WTC11 (cell line): Measurements from ENCODE around the gene MAP3K1. TPM values are rescaled to one million over a fixed set of nuclear protein-coding genes. Genes with fewer than 3 reads are reported as not detected.
A peak's percentile ranks its signal among the peaks of the same experiment; 100 is the strongest.

ENCODE experiments used
- ATAC-seq: fragments of 200-7000 bp; cut with Tn5 transposase; 2 replicates; pipeline ENCODE4 v1.10.0; 2021; ENCODE audit warnings: mild to moderate bottlenecking, moderate library complexity
- CTCF ChIA-PET: fragments of 300-600 bp; sonication (Branson Sonifier 250); formaldehyde crosslinking; loops from one replicate; lab custom pipeline; 2021; ENCODE audit warnings: antibody characterized with exemption; lab: Charles Lee
- POLR2A ChIA-PET: fragments of 350-600 bp; sonication (Branson Sonifier 250); formaldehyde crosslinking; loops from one replicate; lab custom pipeline; 2021; ENCODE audit warnings: antibody characterized with exemption; lab: Charles Lee
- DNase-seq: peaks from one replicate; pipeline ENCODE4 v3.0.0; 2021; ENCODE audit warnings: low spot score
- H3K27ac Mint-ChIP-seq: 2 replicates; pipeline ENCODE4 v1.8.0; 2021; ENCODE audit warnings: mixed read lengths
- H3K27me3 Mint-ChIP-seq: 2 replicates; pipeline ENCODE4 v1.8.0; 2021; ENCODE audit warnings: low read depth, mild to moderate bottlenecking, moderate library complexity, mixed read lengths
- H3K36me3 Mint-ChIP-seq: 2 replicates; pipeline ENCODE4 v1.8.0; 2021; ENCODE audit warnings: mixed read lengths
- H3K4me1 Mint-ChIP-seq: 2 replicates; pipeline ENCODE4 v1.8.0; 2022; ENCODE audit warnings: mixed read lengths
- H3K4me3 Mint-ChIP-seq: 2 replicates; pipeline ENCODE4 v1.8.0; 2021; ENCODE audit warnings: mild to moderate bottlenecking, moderate library complexity, mixed read lengths
- H3K9me3 Mint-ChIP-seq: 2 replicates; pipeline ENCODE4 v1.8.0; 2021; ENCODE audit warnings: mixed read lengths
- ATF2 ChIP-seq: sonication (generic); formaldehyde crosslinking; IDR thresholded peaks from 2 replicates; pipeline ENCODE4 v1.8.1; 2022; ENCODE audit warnings: low read depth, missing genetic modification reagents, borderline replicate concordance
- ATF3 ChIP-seq: sonication (generic); formaldehyde crosslinking; conservative IDR thresholded peaks from 2 replicates; pipeline ENCODE4 v1.8.1; 2022; ENCODE audit warnings: mild to moderate bottlenecking, missing genetic modification reagents
- CBFB ChIP-seq: sonication (generic); formaldehyde crosslinking; IDR thresholded peaks from 2 replicates; pipeline ENCODE4 v1.8.1; 2022; ENCODE audit warnings: mild to moderate bottlenecking, low read depth, missing genetic modification reagents
- CREM ChIP-seq: sonication (generic); formaldehyde crosslinking; IDR thresholded peaks from 2 replicates; pipeline ENCODE4 v1.8.1; 2022; ENCODE audit warnings: mild to moderate bottlenecking, missing genetic modification reagents, moderate library complexity
- ELF4 ChIP-seq: sonication (generic); formaldehyde crosslinking; IDR thresholded peaks from 2 replicates; pipeline ENCODE4 v1.8.1; 2022; ENCODE audit warnings: low read depth, mild to moderate bottlenecking, moderate library complexity, missing genetic modification reagents
- ERG ChIP-seq: fragments of 250-450 bp; sonication (Bioruptor Pico); IDR thresholded peaks from 2 replicates; pipeline ENCODE4 v1.8.0; 2021; ENCODE audit warnings: mild to moderate bottlenecking
- FOXP1 ChIP-seq: sonication (generic); formaldehyde crosslinking; IDR thresholded peaks from 2 replicates; pipeline ENCODE4 v1.8.0; 2022; ENCODE audit warnings: missing genetic modification reagents, mild to moderate bottlenecking, moderate library complexity, borderline replicate concordance
- FOXP4 ChIP-seq: sonication (generic); formaldehyde crosslinking; IDR thresholded peaks from 2 replicates; pipeline ENCODE4 v1.8.0; 2022; ENCODE audit warnings: mild to moderate bottlenecking, missing genetic modification reagents
- JAZF1 ChIP-seq: fragments of 250-450 bp; sonication (Bioruptor Pico); IDR thresholded peaks from 2 replicates; pipeline ENCODE4 v1.9.0; 2021; ENCODE audit warnings: moderate library complexity, mild to moderate bottlenecking, inconsistent platforms
- JUN ChIP-seq: sonication (generic); formaldehyde crosslinking; IDR thresholded peaks from 2 replicates; pipeline ENCODE4 v1.8.0; 2023; ENCODE audit warnings: mild to moderate bottlenecking, missing genetic modification reagents
- MLX ChIP-seq: sonication (generic); formaldehyde crosslinking; IDR thresholded peaks from 2 replicates; pipeline ENCODE4 v1.8.1; 2023; ENCODE audit warnings: mild to moderate bottlenecking, missing genetic modification reagents, moderate library complexity
- MXD4 ChIP-seq: fragments of 250-450 bp; sonication (Bioruptor Pico); IDR thresholded peaks from 2 replicates; pipeline ENCODE4 v1.8.0; 2021; ENCODE audit warnings: mild to moderate bottlenecking, moderate library complexity, borderline replicate concordance
- PREB ChIP-seq: sonication (generic); formaldehyde crosslinking; IDR thresholded peaks from 2 replicates; pipeline ENCODE4 v1.8.1; 2022; ENCODE audit warnings: mild to moderate bottlenecking, missing genetic modification reagents, moderate library complexity, borderline replicate concordance
- RELA ChIP-seq: sonication (generic); formaldehyde crosslinking; IDR thresholded peaks from 2 replicates; pipeline ENCODE4 v1.8.1; 2022; ENCODE audit warnings: missing genetic modification reagents, mild to moderate bottlenecking, borderline replicate concordance
- SP1 ChIP-seq: sonication (generic); formaldehyde crosslinking; conservative IDR thresholded peaks from 2 replicates; pipeline ENCODE4 v1.8.1; 2022; ENCODE audit warnings: missing genetic modification reagents
- USF1 ChIP-seq: sonication (generic); formaldehyde crosslinking; IDR thresholded peaks from 2 replicates; pipeline ENCODE4 v1.8.0; 2022; ENCODE audit warnings: mild to moderate bottlenecking, missing genetic modification reagents
- ZBTB21 ChIP-seq: sonication (generic); formaldehyde crosslinking; IDR thresholded peaks from 2 replicates; pipeline ENCODE4 v1.8.1; 2023; ENCODE audit warnings: mild to moderate bottlenecking, missing genetic modification reagents, borderline replicate concordance
- ZNF232 ChIP-seq: sonication (generic); formaldehyde crosslinking; IDR thresholded peaks from 2 replicates; pipeline ENCODE4 v1.8.0; 2022; ENCODE audit warnings: mild to moderate bottlenecking, missing genetic modification reagents
- ZNF263 ChIP-seq: sonication (generic); formaldehyde crosslinking; IDR thresholded peaks from 2 replicates; pipeline ENCODE4 v1.8.1; 2022; ENCODE audit warnings: low read depth, mild to moderate bottlenecking, moderate library complexity, missing genetic modification reagents
- ZNF423 ChIP-seq: fragments of 250-450 bp; sonication (Bioruptor Pico); IDR thresholded peaks from 2 replicates; pipeline ENCODE4 v2.1.2; 2022; ENCODE audit warnings: mild to moderate bottlenecking, moderate library complexity
- ZNF671 ChIP-seq: fragments of 250-450 bp; sonication (Bioruptor Pico); IDR thresholded peaks from 2 replicates; pipeline ENCODE4 v1.8.0; 2021; ENCODE audit warnings: mild to moderate bottlenecking
- total RNA-seq: library from RNA; stranded (reverse); gene quantifications from 3 replicates; pipeline ENCODE4 v1.2.3, GENCODE V29; 2021

Gene MAP3K1
- total RNA-seq, 1 experiment from 2014 or later, result 16.3 TPM

GRCh38 chr5:56827924-56828323 is 12.6 kb downstream of the MAP3K1 start (continued):
- no peak for TF ChIP-seq RELA (CRISPR knock-in tag)
- no peak for TF ChIP-seq CBFB (CRISPR knock-in tag)
- TF ChIP-seq SP1 (CRISPR knock-in tag), result no peak
- TF ChIP-seq ZNF423 (CRISPR knock-in tag), result no peak
- no peak for TF ChIP-seq ZBTB21 (CRISPR knock-in tag)
- TF ChIP-seq, all 79 proteins: peak for 0

- Mint-ChIP-seq H3K36me3 (no peaks in the 10 kb centered on the region), H3K27ac (peak overlapping the region; percentile 61; the same call in 1 of the 2 replicates), H3K4me1 (peaks cover 85% of the 10 kb centered on the region), H3K27me3 (no peaks in the 10 kb centered on the region), H3K4me3 (no peak overlapping the region), H3K9me3 (no peaks in the 10 kb centered on the region)
- POLR2A ChIA-PET, result no interaction called here
- CTCF ChIA-PET, result interaction anchor here (1.3 to 5.0 kb wide), 2 partner anchors 8 to 348 kb away, joined by 3 to 30 read pairs; no protein-coding TSS in a partner anchor
- ATAC-seq (no peak), DNase-seq (no peak)
- TF ChIP-seq ZNF671 (CRISPR knock-in tag) (no peak), MXD4 (CRISPR knock-in tag) (no peak), ATF3 (CRISPR knock-in tag) (no peak), ZNF263 (no peak), MLX (CRISPR knock-in tag) (no peak), RELA (CRISPR knock-in tag) (no peak), USF1 (CRISPR knock-in tag) (no peak), ZNF232 (CRISPR knock-in tag) (no peak), ERG (no peak), JAZF1 (CRISPR knock-in tag) (no peak), FOXP4 (no peak), PREB (CRISPR knock-in tag) (no peak), ATF2 (no peak), ZNF423 (CRISPR knock-in tag) (no peak), CREM (no peak), JUN (CRISPR knock-in tag) (no peak), FOXP1 (CRISPR knock-in tag) (no peak), ELF4 (CRISPR knock-in tag) (no peak)
Observed at GRCh38 chr5:56829137-56829908, 14.0 kb downstream of the MAP3K1 start.
